ENCODE measurements around the gene TGM3. TPM values are rescaled to one million over a fixed set of nuclear protein-coding genes. Genes with fewer than 3 reads are reported as not detected.

Gene TGM3
- total and polyA plus RNA-seq, 4 donors = 0.41 to 1.5 (median 0.52) TPM

GRCh38 chr20:2381303-2381702, 85.5 kb downstream of the TGM3 start:
- peaks cover 0 to 4% (median 0%) of the 10 kb centered on the region in 5 donors for H3K4me1 ChIP-seq (ENCODE audit: control insufficient read depth in 5 of 5, insufficient read depth in 5 of 5, low read length in 5 of 5)
- no peak for TF ChIP-seq CTCF (IDR thresholded peaks at IDR 0.05; ENCODE audit: control extremely low read depth, extremely low read depth)
- H3K9ac ChIP-seq (ENCODE audit: insufficient read depth in 1 of 2, low read length in 2 of 2) = no peak overlapping the region
- H3K27me3 ChIP-seq (ENCODE audit: control insufficient read depth in 3 of 3, insufficient read depth in 3 of 3, low read length in 2 of 3) = no peaks in the 10 kb centered on the region
- no peaks in the 10 kb centered on the region for H3K36me3 ChIP-seq (ENCODE audit: control insufficient read depth in 4 of 4, insufficient read depth in 4 of 4, low read length in 4 of 4)
- no peak overlapping the region for H3K4me3 ChIP-seq
- 66 to 76% methylated on average over 7 of the region's 7 CpGs for WGBS, 2 donors
- H3K9me3 ChIP-seq (ENCODE audit: control insufficient read depth in 4 of 4, insufficient read depth in 3 of 4, low read length in 3 of 4) = peaks cover 0 to 2% (median 0%) of the 10 kb centered on the region in 4 donors
- H3K27ac ChIP-seq (ENCODE audit: low read depth in 1 of 2, low read length in 1 of 2) = no peak overlapping the region
- ATAC-seq (ENCODE audit: insufficient read depth, low FRiP score) = no peak
- no peak for DNase-seq

GRCh38 chr20:2382833-2383232, 87.0 kb downstream of the TGM3 start:
- H3K9ac ChIP-seq (ENCODE audit: insufficient read depth in 1 of 2, low read length in 2 of 2) = no peak overlapping the region
- H3K4me1 ChIP-seq (ENCODE audit: control insufficient read depth in 5 of 5, insufficient read depth in 5 of 5, low read length in 5 of 5) = peaks cover 0 to 4% (median 0%) of the 10 kb centered on the region in 5 donors
- 93 to 96% methylated on average over 2 of the region's 2 CpGs for WGBS, 2 donors
- no peaks in the 10 kb centered on the region for H3K36me3 ChIP-seq (ENCODE audit: control insufficient read depth in 4 of 4, insufficient read depth in 4 of 4, low read length in 4 of 4)
- no peak overlapping the region for H3K27ac ChIP-seq (ENCODE audit: low read depth in 1 of 2, low read length in 1 of 2)
- no peak for DNase-seq
- H3K9me3 ChIP-seq (ENCODE audit: control insufficient read depth in 4 of 4, insufficient read depth in 3 of 4, low read length in 3 of 4) = peaks cover 0 to 11% (median 2%) of the 10 kb centered on the region in 4 donors
- no peaks in the 10 kb centered on the region for H3K27me3 ChIP-seq (ENCODE audit: control insufficient read depth in 3 of 3, insufficient read depth in 3 of 3, low read length in 2 of 3)
- TF ChIP-seq CTCF (IDR thresholded peaks at IDR 0.05; ENCODE audit: control extremely low read depth, extremely low read depth) = no peak
- no peak overlapping the region for H3K4me3 ChIP-seq
- no peak for ATAC-seq (ENCODE audit: insufficient read depth, low FRiP score)

- peaks cover 0 to 17% (median 3%) of the 10 kb centered on the region in 4 donors for H3K9me3 ChIP-seq (ENCODE audit: control insufficient read depth in 4 of 4, insufficient read depth in 3 of 4, low read length in 3 of 4)
- H3K9ac ChIP-seq (ENCODE audit: insufficient read depth in 1 of 2, low read length in 2 of 2) = no peak overlapping the region
- no peaks in the 10 kb centered on the region for H3K36me3 ChIP-seq (ENCODE audit: control insufficient read depth in 4 of 4, insufficient read depth in 4 of 4, low read length in 4 of 4)
- no peak for TF ChIP-seq CTCF (IDR thresholded peaks at IDR 0.05; ENCODE audit: control extremely low read depth, extremely low read depth)
- ATAC-seq (ENCODE audit: insufficient read depth, low FRiP score) (no peak), DNase-seq (no peak)
- H3K27me3 ChIP-seq (ENCODE audit: control insufficient read depth in 3 of 3, insufficient read depth in 3 of 3, low read length in 2 of 3) = no peaks in the 10 kb centered on the region
- no peaks in the 10 kb centered on the region for H3K4me1 ChIP-seq (ENCODE audit: control insufficient read depth in 5 of 5, insufficient read depth in 5 of 5, low read length in 5 of 5)
- H3K27ac ChIP-seq (ENCODE audit: low read depth in 1 of 2, low read length in 1 of 2) = no peak overlapping the region
- H3K4me3 ChIP-seq = no peak overlapping the region
- WGBS, 2 donors = 66 to 70% methylated on average over 5 of the region's 5 CpGs
These were observed 89.2 kb downstream of the TGM3 start for GRCh38 chr20:2385026-2385425.

- 63 to 77% methylated on average over 6 of the region's 6 CpGs for WGBS, 2 donors
- TF ChIP-seq CTCF (IDR thresholded peaks at IDR 0.05; ENCODE audit: control extremely low read depth, extremely low read depth) = no peak
These were observed 89.7 kb downstream of the TGM3 start for GRCh38 chr20:2385496-2385895.

More at GRCh38 chr20:2385496-2385895, 89.7 kb downstream of the TGM3 start:
- no peak overlapping the region for H3K27ac ChIP-seq (ENCODE audit: low read depth in 1 of 2, low read length in 1 of 2)
- DNase-seq (no peak), ATAC-seq (ENCODE audit: insufficient read depth, low FRiP score) (no peak)
- peaks cover 0 to 16% (median 3%) of the 10 kb centered on the region in 4 donors for H3K9me3 ChIP-seq (ENCODE audit: control insufficient read depth in 4 of 4, insufficient read depth in 3 of 4, low read length in 3 of 4)
- no peak overlapping the region for H3K9ac ChIP-seq (ENCODE audit: insufficient read depth in 1 of 2, low read length in 2 of 2)
- H3K27me3 ChIP-seq (ENCODE audit: control insufficient read depth in 3 of 3, insufficient read depth in 3 of 3, low read length in 2 of 3) = no peaks in the 10 kb centered on the region
- H3K4me3 ChIP-seq = no peak overlapping the region
- H3K4me1 ChIP-seq (ENCODE audit: control insufficient read depth in 5 of 5, insufficient read depth in 5 of 5, low read length in 5 of 5) = no peaks in the 10 kb centered on the region
- no peaks in the 10 kb centered on the region for H3K36me3 ChIP-seq (ENCODE audit: control insufficient read depth in 4 of 4, insufficient read depth in 4 of 4, low read length in 4 of 4)
